NCI-H460 (cell line): ENCODE data around the gene ESR1. TPM values are rescaled to one million over a fixed set of nuclear protein-coding genes. Genes with fewer than 3 reads are reported as not detected.
A peak's percentile ranks its signal among the peaks of the same experiment; 100 is the strongest.
"Not testable (repeated sequence)": the region's sequence is repeated elsewhere in the genome, so short reads cannot be mapped to it uniquely, and the experiment has no call there.

Source experiments
- DNase-seq: peaks from one replicate; pipeline ENCODE4 v3.0.0-alpha.2; 2016; ENCODE audit warnings: low read depth; ENCODE audit errors: extremely low read depth
- total RNA-seq: library from RNA; depleted of rRNA; stranded (reverse); fragments of >200 nt; shearing (Covaris generic); gene quantifications from 2 replicates; pipeline ENCODE4 v1.2.3, GENCODE V29; 2014

ESR1 gene
- total RNA-seq, 1 experiment from 2014 or later: 0.35 TPM

- DNase-seq: no peak
These were observed 77.8 kb downstream of the ESR1 start for GRCh38 chr6:151885234-151885633.

GRCh38 chr6:151891524-151891923, 84.0 kb downstream of the ESR1 start:
- DNase-seq: no peak

DNA sequence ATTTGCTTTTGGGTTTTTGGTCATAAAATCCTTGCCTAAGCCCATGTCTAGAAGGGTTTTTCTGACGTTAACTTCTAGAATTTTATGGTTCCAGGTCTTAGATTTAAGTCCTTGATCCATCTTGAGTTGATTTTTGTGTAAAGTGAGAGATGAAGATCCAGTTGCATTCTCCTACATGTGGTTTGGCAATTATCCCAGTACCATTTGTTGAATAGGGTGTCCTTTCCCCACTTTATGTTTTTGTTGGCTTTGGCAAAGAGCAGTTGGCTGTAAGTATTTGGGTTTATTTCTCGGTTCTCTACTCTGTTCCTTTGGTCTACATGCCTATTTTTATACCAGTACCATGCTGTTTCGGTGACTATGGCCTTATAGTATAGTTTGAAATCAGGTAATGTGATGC, 86.9 kb downstream of the ESR1 start:
- not testable (repeated sequence) for DNase-seq

- not testable (repeated sequence) for DNase-seq
These were observed 91.7 kb downstream of the ESR1 start for GRCh38 chr6:151899221-151899620.

DNA sequence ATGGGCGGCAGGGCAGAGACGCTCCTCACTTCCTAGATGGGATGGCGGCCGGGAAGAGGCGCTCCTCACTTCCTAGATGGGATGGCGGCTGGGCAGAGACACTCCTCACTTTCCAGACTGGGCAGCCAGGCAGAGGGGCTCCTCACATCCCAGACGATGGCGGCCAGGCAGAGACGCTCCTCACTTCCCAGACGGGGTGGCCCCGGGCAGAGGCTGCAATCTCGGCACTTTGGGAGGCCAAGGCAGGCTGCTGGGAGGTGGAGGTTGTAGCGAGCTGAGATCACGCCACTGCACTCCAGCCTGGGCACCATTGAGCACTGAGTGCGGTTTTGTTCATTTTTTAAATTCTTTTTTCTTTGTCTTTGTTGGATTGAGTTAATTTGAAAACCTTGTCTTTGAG, 92.3 kb downstream of the ESR1 start:
- DNase-seq: not testable (repeated sequence)

- no peak for DNase-seq
These were observed 92.8 kb downstream of the ESR1 start for GRCh38 chr6:151900256-151900655.

- DNase-seq: no peak
These were observed 93.5 kb downstream of the ESR1 start for GRCh38 chr6:151901009-151901411.

- DNase-seq: no peak
These were observed 97.1 kb downstream of the ESR1 start for GRCh38 chr6:151904631-151905030.

- DNase-seq: no peak
These were observed 97.6 kb downstream of the ESR1 start for GRCh38 chr6:151905072-151905471.

DNA sequence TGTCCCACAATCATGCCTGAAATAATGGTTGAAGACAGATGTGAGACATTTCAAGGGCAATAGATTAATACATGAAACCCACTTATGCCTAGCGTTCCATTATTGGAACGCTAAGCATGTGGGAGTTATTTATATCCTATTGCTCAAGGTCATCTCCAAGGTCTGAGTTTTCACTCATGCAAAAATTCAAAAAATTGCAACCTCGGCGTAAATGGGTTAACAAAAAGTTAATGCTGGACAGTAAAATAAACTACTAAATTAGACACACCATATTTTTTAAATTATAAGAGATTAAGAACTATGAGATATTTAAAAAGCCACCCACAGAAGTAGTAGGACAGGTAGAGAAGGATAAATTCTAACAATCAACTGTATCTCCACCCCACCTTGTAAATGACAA, 98.4 kb downstream of the ESR1 start:
- no peak for DNase-seq

DNA sequence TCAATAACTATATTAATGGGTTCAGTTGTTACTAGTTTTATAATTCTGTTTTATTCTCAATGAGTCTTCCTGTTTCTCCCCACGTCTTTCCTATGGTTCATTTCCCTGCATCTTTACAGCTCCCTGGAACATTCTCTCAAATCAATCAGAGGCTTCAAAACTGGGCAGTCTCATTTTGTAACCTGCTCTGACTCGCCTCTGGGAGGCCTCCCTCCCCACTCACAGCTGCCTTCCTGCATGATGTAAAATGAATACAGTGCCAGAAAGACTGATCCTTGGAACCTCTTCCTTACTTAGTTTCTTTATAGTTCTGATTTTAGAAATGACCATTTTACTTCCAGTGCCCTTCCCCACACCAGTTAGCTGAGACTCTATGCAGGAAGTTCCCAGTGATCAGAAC, 103.9 kb downstream of the ESR1 start:
- no peak for DNase-seq

GRCh38 chr6:151914484-151914883, 107.0 kb downstream of the ESR1 start:
- peak; percentile 66 for DNase-seq

GRCh38 chr6:151916075-151916474, 108.6 kb downstream of the ESR1 start:
- DNase-seq: no peak

DNA sequence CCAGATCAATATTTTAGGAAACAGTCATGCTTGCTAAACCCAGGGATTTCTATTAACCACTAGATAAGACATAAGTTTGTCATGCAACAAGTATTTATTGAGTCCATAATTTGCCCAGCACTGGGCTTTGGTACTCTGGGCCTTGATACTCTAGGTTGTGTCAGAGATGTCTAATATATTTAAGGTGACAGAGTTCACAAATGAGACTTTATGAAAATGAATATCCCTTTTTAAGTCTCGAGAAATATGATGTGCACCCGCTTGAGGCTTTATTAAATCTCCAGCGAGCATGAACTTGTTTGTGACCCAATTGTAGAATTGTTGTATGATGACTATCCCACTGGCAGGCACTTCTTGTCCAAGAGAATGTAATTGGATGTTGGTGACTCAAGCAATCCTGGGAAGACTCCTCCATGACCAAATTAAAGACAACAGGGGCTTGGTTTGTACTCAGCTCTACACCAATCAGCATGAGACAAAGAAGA, 109.2 kb downstream of the ESR1 start:
- DNase-seq: peak; percentile 53

DNA sequence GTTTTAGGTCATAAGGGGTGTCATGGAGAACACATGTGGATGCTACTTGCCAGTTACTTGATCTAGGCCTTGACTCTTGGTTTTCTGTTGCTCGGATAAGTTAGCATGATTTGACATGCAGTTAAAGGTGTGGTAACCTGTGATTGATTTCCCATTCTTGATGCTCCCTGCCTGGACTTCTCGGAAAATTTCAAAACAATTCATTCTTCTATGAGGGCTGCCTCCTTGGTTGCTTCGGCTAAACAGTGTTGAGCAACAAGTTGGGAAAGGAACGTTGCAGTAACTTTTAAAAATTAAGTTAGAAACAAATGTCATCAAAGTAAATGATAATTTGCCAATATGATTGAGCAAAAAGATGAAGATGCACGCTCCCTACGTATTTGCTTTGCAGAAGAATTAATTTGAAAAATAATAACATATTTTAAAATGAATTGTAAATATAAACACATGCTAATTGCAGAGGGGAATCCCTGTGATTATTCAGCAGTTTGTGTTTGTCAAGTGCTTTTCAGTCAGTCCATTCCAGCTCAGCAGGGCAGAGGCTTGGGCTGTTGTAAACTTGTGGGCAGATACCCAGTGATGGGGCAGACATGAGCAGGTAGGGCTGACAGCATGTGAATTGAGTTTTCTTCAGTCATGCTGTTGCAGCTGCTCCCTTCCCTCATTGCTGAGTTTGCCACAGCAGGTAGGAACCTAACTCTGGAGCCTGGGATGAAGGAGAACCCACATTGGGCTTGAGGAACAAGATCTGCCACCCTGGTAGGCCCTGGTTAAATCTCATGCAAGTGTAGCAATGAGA, 110.2 kb downstream of the ESR1 start:
- DNase-seq: no peak

DNA sequence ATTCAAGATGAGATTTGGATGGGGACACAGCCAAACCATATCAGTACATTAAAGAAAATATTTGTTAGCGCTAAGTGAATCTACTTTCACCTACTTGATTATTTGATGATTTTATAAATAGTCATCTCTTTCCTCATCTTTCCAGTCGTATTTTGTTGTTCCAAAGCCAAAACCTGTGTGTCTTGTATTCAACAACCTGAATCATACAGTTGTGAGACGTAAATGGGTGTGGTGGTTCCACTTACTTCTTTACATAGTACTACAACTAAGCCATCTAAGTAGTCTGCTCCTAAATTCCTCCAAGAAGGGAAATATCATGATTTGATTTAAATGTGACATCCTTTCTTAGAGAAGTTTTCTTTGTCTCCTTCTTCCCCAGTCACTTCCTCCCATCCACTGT, 132.8 kb downstream of the ESR1 start:
- DNase-seq: no peak

GRCh38 chr6:151948002-151948743, 140.7 kb downstream of the ESR1 start:
- no peak for DNase-seq

DNA sequence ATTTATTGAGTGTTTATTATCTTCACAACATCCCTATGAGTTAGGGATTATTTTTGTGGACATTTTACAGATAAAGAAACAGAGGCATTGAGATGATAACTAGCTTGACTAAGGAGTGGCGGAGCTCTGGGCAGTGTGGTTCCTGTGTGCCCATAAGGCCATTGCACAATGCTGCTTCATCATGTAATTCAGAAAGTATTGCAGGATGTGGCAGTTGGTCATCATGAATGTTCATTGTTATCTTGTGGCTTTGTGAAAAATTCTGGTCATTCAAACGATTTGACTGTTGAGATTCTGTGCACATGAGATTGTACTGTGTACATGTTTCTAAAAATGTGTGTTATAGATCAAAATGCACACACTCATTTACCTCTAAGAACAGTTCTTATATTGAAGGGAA, 150.8 kb downstream of the ESR1 start:
- no peak for DNase-seq

DNA sequence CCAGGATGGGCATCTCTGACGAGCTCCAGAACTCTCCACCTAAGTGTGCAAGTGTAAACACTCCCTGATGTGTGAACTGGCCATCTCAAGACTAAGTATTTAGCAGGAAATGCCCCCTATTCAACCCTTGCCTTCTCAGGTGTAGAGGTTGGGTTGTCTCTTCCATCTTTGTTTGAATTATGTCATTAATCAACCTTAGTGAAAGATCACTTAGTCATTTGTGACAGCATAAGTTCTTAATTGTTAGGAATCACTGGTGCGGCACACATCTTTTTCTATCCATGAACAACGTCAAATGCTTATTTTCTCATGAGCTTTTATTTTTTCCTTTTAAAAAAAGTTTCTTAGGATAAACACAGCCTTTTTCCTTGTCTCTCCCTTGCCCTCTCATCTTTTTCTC, 151.6 kb downstream of the ESR1 start:
- no peak for DNase-seq

- DNase-seq: no peak
These were observed 154.3 kb downstream of the ESR1 start for GRCh38 chr6:151961809-151962208.

DNA sequence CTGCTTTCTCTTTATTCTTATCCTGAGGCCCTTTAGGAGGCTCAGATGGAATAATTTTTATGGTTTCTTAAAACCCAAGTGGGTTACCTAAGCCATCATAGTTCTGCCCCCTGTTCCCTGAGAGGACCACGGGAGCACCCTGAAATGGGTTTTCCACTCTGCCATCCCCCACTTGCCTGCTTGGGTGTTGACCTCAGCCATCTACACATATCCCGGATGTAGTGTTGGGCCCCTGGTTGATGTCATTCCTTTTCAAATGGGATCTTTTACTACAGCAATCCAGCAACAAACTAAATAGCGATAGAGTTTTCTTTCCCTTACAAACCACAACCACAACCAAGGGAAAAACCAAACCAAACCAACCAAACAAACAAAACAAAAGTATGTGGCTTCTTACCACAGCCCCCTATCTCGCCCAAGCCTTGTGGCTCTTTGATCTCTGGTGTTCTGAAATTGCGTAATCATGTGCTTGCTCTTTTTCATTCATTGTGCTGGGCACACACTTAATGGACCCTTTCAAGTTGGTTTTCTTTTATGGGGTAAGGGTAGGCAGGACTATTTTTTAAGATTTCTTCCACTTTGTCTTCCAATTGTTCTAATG, 154.9 kb downstream of the ESR1 start:
- no peak for DNase-seq

GRCh38 chr6:151963001-151963400, 155.5 kb downstream of the ESR1 start:
- no peak for DNase-seq
